Inferior parietal cortex (tissue), 1 donor: Measurements from ENCODE around the gene MAP3K7.

Experiments used
- DNase-seq: peaks from one replicate; pipeline ENCODE4 v3.0.0-alpha.2; 2016; ENCODE audit errors: extremely low spot score

Gene MAP3K7

DNA sequence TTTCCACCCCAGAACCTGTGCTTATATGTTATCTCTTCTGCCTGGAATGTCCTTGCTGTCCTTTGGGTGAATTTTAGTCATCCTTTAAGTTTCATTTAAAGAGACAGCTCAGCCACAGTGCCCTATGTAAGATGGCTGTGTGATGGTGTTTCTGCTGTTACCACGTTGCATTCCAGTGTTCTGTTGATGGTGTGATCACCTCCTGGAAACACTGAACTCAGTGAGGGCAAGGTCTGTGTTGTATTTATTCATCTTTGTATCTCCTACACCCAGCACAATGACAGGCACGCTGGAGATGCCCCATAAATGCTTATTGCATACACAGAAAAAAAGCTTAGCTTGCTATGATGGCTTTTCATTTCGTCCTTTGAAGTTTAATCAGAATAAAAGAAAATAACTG is 102.5 kb downstream of the MAP3K7 start:
- no peak for DNase-seq

DNA sequence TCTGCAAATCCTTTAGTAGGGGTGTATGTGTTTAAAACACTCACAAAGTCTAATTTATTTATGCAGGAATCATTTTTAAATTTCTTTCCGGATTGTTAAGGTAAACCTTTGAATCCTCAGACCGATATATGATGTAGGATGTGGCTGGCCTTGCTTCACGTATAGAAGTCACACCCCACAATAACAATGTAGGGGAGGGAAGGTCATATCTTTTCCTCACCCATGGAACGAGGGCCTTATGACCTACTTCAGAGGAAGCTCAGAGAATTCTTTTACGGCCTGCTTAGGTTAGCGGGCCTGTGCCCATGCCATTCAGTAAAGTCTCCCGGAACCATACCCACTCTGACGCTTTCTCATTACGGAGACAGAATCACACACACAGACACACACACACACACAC is 102.9 kb downstream of the MAP3K7 start:
- no peak for DNase-seq

- DNase-seq = no peak
Measured at GRCh38 chr6:90483116-90483839, 103.6 kb downstream of the MAP3K7 start.

- DNase-seq = no peak
Measured at GRCh38 chr6:90480666-90481065, 106.2 kb downstream of the MAP3K7 start.

- no peak for DNase-seq
Measured at GRCh38 chr6:90479603-90479926, 107.3 kb downstream of the MAP3K7 start.

DNA sequence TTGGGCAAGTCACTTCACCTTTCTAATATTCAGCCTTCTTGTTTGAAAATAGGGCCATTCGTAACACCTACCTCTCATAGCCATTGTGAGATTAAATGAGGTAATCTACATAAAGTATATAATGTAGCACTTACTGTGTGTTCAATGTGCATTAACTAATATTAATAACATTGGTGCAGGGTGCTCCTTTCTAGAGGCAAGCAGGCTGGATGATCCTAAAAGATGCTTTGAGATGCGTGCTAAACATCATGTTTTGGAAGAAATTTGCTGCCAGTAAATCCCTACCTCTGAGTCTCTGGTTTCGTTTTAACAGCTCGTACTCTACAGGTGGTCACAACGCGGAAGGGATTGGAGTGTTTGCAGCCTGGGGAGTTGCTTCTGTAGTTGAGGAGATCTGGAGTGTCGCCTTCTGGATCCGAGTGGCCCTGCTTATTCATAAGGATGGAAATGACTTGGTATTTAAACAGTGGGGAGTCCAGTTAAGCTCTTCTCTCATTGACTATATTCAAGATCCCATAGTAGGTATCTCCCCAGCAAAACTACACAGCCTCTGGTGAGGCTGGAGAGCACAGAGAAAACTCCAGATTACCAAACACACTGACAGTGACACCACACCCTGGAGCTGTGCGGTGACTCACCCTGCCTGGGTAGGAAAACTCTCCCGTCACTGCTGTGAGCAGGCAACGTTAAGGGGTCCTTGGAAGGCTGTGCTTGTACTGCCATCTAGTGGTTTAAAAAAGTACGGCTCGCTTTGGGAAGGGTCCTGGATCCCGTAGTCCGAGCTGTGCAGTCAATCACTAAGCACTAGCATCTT is 107.9 kb downstream of the MAP3K7 start:
- DNase-seq = peak; percentile 98

DNA sequence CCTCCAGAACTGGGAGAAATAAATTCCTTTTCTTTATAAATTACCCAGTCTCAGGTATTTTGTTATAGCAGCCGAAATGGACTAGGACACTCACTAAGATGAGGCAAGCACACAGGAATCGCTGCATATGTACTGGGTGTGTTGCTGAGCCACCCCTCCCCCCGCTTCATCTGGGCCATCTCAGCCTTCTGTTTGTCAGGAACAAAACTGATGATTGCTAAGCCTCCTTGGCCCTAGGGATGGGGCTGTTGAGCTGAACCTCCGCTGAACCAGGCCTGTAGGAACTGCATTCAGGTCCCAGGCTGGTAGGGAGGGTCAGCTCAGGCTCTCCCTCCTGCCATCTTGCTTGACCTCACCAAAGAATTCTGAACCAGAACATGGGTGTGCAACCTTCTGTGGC is 108.6 kb downstream of the MAP3K7 start:
- DNase-seq = no peak

GRCh38 chr6:90477366-90477765 is 109.5 kb downstream of the MAP3K7 start:
- no peak for DNase-seq

DNA sequence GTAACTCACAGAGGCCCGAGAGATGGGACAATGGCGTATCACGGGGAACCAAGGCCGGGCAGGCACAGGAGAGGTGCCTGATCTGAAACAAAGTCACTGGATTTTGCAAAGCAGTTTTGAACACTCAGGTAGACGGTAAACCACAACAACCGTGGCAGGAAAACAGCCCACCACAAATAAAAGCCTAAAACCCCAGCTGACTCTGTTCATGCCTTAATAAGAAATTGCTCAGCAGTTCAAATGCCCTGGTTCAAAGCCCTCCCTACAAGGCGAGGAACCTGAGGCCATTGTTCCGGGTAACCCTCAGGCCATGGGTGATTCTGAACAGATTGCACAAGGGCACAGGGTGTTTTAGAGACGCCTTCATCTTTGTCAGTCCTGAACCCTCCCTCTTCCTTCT is 114.2 kb downstream of the MAP3K7 start:
- DNase-seq = no peak

DNA sequence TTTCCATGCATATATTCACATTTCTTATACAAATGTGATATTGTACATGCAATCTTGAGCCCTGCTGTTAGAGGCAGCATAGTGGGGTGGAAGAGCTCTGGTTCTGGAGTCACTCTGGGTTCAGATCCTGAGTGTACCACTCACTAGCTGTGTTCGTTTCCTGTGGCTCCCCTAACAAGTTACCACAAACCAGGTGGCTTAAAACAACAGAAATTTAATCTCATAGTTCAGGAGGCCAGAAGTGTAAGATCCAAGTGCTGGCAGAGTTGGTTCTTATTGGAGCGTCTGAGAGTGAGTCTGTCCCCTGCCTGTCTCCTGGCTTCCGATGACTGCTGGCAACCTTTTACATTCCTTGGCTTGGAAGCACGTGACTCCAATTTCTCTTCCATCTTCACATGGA is 115.6 kb downstream of the MAP3K7 start:
- no peak for DNase-seq

- DNase-seq = no peak
Measured at GRCh38 chr6:90469906-90470305, 117.0 kb downstream of the MAP3K7 start.

DNA sequence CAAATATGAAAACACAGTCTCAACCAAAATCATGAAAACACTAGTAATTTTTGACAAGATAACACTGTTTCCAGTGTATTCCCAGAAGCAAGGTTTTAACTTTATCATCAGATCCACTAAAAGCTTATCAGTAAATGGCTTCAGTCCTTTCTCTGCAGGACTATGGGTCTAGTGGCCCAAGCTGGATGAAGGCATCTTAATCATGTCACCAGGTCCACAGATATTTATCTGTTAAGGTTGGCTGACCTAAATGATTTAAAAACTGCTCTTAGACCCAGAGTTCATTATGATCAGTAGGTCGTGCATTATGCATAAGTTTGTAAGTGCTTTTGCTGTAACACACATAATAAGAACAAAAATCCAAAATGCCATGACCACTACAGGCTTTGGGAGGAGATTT is 118.0 kb downstream of the MAP3K7 start:
- DNase-seq = no peak

DNA sequence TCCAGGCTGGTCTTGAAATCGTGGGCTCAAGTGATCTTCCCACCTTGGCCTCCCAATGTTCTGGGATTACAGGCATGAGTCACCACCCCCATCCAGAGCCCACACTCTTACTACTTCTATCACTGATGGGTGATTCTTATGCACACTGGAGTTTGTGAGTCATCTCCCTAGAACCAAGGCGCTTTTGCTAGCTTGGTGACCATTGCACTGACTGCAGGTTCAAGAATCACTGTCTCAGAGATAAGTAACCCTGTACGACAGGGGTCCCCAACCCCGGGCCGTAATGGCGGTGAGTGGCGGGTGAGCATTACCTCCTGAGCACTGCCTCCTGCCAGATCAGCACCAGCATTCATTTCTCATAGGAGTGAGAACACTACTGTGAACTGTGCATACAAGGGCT is 118.8 kb downstream of the MAP3K7 start:
- no peak for DNase-seq

DNA sequence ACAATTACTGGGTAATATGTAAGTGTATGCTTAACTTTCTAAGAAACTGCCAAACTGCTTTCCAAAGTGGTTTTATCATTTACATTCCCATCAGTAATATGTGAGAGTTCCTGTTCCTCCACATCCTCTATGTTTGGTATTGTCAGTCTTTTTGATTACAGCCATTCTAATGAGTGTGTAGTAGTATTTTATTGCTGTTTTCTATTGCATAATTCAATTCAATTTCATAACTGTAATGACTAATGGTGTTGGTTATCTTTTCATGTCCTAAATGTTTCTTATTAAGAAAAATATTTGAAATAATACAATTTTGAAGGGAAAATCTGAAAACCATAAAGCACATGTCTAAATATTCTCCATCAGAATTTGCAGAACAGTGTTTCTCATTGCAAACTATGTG is 119.3 kb downstream of the MAP3K7 start:
- DNase-seq = no peak

DNA sequence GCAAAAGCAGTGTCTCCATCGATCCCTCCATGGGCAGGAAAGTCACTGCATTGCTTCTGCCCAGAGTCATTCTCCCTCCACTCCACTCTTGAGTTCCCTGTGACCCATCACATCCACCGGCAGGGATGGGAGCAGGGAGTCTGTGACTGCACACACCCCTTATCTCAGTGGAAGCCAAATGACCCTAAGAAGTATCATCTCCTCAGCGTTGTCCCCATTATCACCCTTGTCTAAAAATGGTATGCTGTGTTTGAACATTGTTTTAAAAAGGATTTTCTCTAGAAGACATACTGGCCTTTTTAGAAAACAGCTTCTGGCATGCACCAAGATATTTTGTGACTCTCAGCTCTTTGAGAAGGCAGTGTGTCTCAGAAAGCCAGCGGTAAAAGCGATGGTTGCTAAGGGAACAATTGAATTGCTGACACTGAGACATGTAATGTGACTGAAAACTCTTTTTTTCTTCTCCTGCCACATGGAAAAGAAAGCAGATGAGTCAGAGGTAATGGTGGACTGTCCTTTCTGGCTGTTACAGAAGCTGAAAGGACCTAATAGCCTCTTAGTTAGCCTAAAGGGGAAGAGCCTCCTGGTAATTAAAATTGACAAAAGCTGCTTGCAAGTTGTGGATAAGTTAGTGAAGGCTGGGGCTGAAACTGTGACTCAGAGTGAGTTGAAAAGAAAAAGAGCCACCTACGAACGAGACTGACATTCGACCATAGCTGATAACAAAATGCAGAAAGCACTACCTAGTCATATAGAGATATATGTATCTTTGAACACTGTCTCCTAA is 120.5 kb downstream of the MAP3K7 start:
- DNase-seq = no peak

- DNase-seq = no peak
Measured at GRCh38 chr6:90465686-90466085, 121.2 kb downstream of the MAP3K7 start.

- no peak for DNase-seq
Measured at GRCh38 chr6:90464507-90464906, 122.4 kb downstream of the MAP3K7 start.

GRCh38 chr6:90463874-90464273 is 123.0 kb downstream of the MAP3K7 start:
- DNase-seq = no peak
